Neuronal stem cell (in vitro differentiated cells): ENCODE results near the gene TERC.

Experiments used
- DNase-seq: peaks from one replicate; pipeline ENCODE4 v3.0.0-alpha.2; 2013; ENCODE audit warnings: low spot score
- H2AFZ ChIP-seq: one replicate; pipeline ENCODE4 v1.6.1; 2013; ENCODE audit warnings: mild to moderate bottlenecking, low read length, inconsistent platforms
- H2AK5ac ChIP-seq: 2 replicates; pipeline ENCODE4 v1.6.1; 2013; ENCODE audit warnings: low read depth, mild to moderate bottlenecking, inconsistent platforms, low read length, moderate library complexity, mixed read lengths
- H2BK120ac ChIP-seq: 2 replicates; pipeline ENCODE4 v1.6.1; 2013; ENCODE audit warnings: low read depth, mild to moderate bottlenecking, inconsistent platforms, low read length, moderate library complexity, mixed read lengths
- H2BK12ac ChIP-seq: one replicate; pipeline ENCODE4 v1.6.1; 2013; ENCODE audit warnings: low read length, inconsistent platforms
- H2BK15ac ChIP-seq: 2 replicates; pipeline ENCODE4 v1.6.1; 2013; ENCODE audit warnings: mild to moderate bottlenecking, low read length, inconsistent platforms, mixed read lengths
- H2BK5ac ChIP-seq: one replicate; pipeline ENCODE4 v1.6.1; 2013; ENCODE audit warnings: inconsistent platforms, mild to moderate bottlenecking, low read length, moderate library complexity
- H3K14ac ChIP-seq: one replicate; pipeline ENCODE4 v1.6.1; 2013; ENCODE audit warnings: low read length, inconsistent platforms
- H3K18ac ChIP-seq: 2 replicates; pipeline ENCODE4 v1.6.1; 2013; ENCODE audit warnings: low read length, inconsistent platforms
- H3K23ac ChIP-seq: 2 replicates; pipeline ENCODE4 v1.6.1; 2013; ENCODE audit warnings: low read depth, mild to moderate bottlenecking, mixed read lengths, low read length, inconsistent platforms; ENCODE audit not compliant: poor library complexity
- H3K27ac ChIP-seq: replicated peaks from 3 replicates; pipeline ENCODE4 v1.5.1; 2013; ENCODE audit warnings: low read length, inconsistent platforms
- H3K27me3 ChIP-seq, 3 experiments: 2 replicates each; pipeline ENCODE4 v1.6.1; 2013; ENCODE audit warnings: low read length in 3 of 3, mild to moderate bottlenecking in 2 of 3, inconsistent platforms in 1 of 3, low read depth in 1 of 3, mixed read lengths in 1 of 3, moderate library complexity in 1 of 3; ENCODE audit not compliant: control insufficient read depth in 3 of 3, insufficient read depth in 3 of 3
- H3K36me3 ChIP-seq, 2 donors: replicated peaks in 1 of 2; 2 replicates each; pipeline ENCODE4 v1.6.1; 2013; ENCODE audit warnings: low read length in 2 of 2; ENCODE audit not compliant: control insufficient read depth in 2 of 2, insufficient read depth in 2 of 2
- H3K4ac ChIP-seq: 2 replicates; pipeline ENCODE4 v1.6.1; 2013; ENCODE audit warnings: inconsistent platforms, mild to moderate bottlenecking, low read length, moderate library complexity
- H3K4me1 ChIP-seq, 2 donors: 1 replicate in 1 of 2; 2 replicates in 1 of 2; pipeline ENCODE4 v1.6.1; 2013; ENCODE audit warnings: low read length in 2 of 2, low read depth in 1 of 2; ENCODE audit not compliant: control insufficient read depth in 2 of 2, insufficient read depth in 1 of 2
- H3K4me2 ChIP-seq: one replicate; pipeline ENCODE4 v1.6.1; 2013; ENCODE audit warnings: mild to moderate bottlenecking, low read length, inconsistent platforms; ENCODE audit not compliant: insufficient read depth, poor library complexity, severe bottlenecking
- H3K4me3 ChIP-seq, 2 donors: 2 replicates each; pipeline ENCODE4 v1.5.1; 2013; ENCODE audit warnings: low read length in 2 of 2, mild to moderate bottlenecking in 2 of 2, inconsistent platforms in 1 of 2, moderate library complexity in 1 of 2
- H3K79me1 ChIP-seq: one replicate; pipeline ENCODE4 v1.6.1; 2013; ENCODE audit warnings: low read depth, mild to moderate bottlenecking, inconsistent platforms, low read length, moderate library complexity
- H3K9ac ChIP-seq: one replicate; pipeline ENCODE4 v1.6.1; 2013; ENCODE audit warnings: mild to moderate bottlenecking, low read depth, low read length, inconsistent platforms; ENCODE audit not compliant: poor library complexity
- H3K9me3 ChIP-seq, 2 donors: replicated peaks in 1 of 2; 2 replicates each; pipeline versions ENCODE3 to v1.6.1; 2013; ENCODE audit warnings: low read length in 2 of 2, mild to moderate bottlenecking in 2 of 2, inconsistent platforms in 1 of 2, low read depth in 1 of 2, mixed read lengths in 1 of 2, moderate library complexity in 1 of 2; ENCODE audit not compliant: control insufficient read depth in 2 of 2, insufficient read depth in 1 of 2
- H4K8ac ChIP-seq: one replicate; pipeline ENCODE4 v1.6.1; 2013; ENCODE audit warnings: low read depth, mild to moderate bottlenecking, inconsistent platforms, low read length, moderate library complexity
- H4K91ac ChIP-seq: one replicate; pipeline ENCODE4 v1.6.1; 2013; ENCODE audit warnings: low read length, low read depth, mild to moderate bottlenecking, inconsistent platforms; ENCODE audit not compliant: poor library complexity
- WGBS, 2 donors: extraction: QIAGEN DNeasy Blood & Tissue Kit; methylation state at CpG; one replicate each; pipeline ENCODE4 v1.1.7; 2013; ENCODE audit warnings: missing lambda C conversion rate in 2 of 2, mixed read lengths in 1 of 2; ENCODE audit not compliant: insufficient read length in 2 of 2, insufficient replicate concordance in 1 of 2; ENCODE audit errors: extremely low coverage in 2 of 2; 5-methylcytosine and 5-hydroxymethylcytosine counted together

The TERC gene

GRCh38 chr3:169771497-169772304, 6.8 kb upstream of the TERC start:
- H2AFZ ChIP-seq, result peak overlapping the region; percentile 100
- H3K23ac ChIP-seq, result no peak overlapping the region
- H3K18ac ChIP-seq, result no peak overlapping the region
- no peak overlapping the region for H3K14ac ChIP-seq
- H3K36me3 ChIP-seq, result peaks cover 4 to 25% of the 10 kb centered on the region in 2 donors
- no peaks in the 10 kb centered on the region for H3K9me3 ChIP-seq
- peak overlapping the region; percentile 84 for H3K27ac ChIP-seq
- H3K4me3 ChIP-seq, result peak overlapping the region; percentile 83 to 86
- H4K8ac ChIP-seq, result no peak overlapping the region
- no peak overlapping the region for H3K9ac ChIP-seq
- no peak overlapping the region for H2BK12ac ChIP-seq
- peaks cover 2 to 6% of the 10 kb centered on the region in 2 donors for H3K4me1 ChIP-seq
- peaks cover 3% of the 10 kb centered on the region for H3K79me1 ChIP-seq
- WGBS, 2 donors, result no CpG with 5 or more reads among the region's 27 CpGs
- DNase-seq, result peak; percentile 92
- H3K4ac ChIP-seq, result no peak overlapping the region
- H2BK120ac ChIP-seq, result no peak overlapping the region
- H2BK15ac ChIP-seq, result no peak overlapping the region
- H2AK5ac ChIP-seq, result no peak overlapping the region
- no peaks in the 10 kb centered on the region for H3K27me3 ChIP-seq
- no peak overlapping the region for H4K91ac ChIP-seq
- peak overlapping the region; percentile 48 for H3K4me2 ChIP-seq
- no peak overlapping the region for H2BK5ac ChIP-seq

- Histone ChIP-seq H3K9me3 (no peaks in the 10 kb centered on the region), H2AK5ac (no peak within 1 kb of the TSS), H4K8ac (no peak within 1 kb of the TSS), H3K14ac (no peak within 1 kb of the TSS), H4K91ac (no peak within 1 kb of the TSS), H3K27me3 (no peaks in the 10 kb centered on the region), H3K79me1 (peaks cover 3% of the 10 kb centered on the region), H2AFZ (peak within 1 kb of the TSS; percentile 90), H3K23ac (peak within 1 kb of the TSS; percentile 73), H3K36me3 (peaks cover 2 to 5% of the 10 kb centered on the region in 2 donors), H3K4me1 (peaks cover 2 to 6% of the 10 kb centered on the region in 2 donors), H3K4me3 (peak within 1 kb of the TSS; percentile 21 to 81), H3K9ac (peak within 1 kb of the TSS; percentile 44), H3K4ac (no peak within 1 kb of the TSS), H2BK120ac (no peak within 1 kb of the TSS), H3K18ac (peak within 1 kb of the TSS; percentile 80), H3K27ac (peak within 1 kb of the TSS; percentile 73), H3K4me2 (peak within 1 kb of the TSS; percentile 69), H2BK5ac (no peak within 1 kb of the TSS), H2BK12ac (no peak within 1 kb of the TSS), H2BK15ac (no peak within 1 kb of the TSS)
- WGBS, 2 donors, result no CpG with 5 or more reads among the region's 51 CpGs
- DNase-seq, result peak; percentile 78
These were observed 4.7 kb upstream of the TERC start, which contains the start of gene ACTRT3 for GRCh38 chr3:169769287-169770181. TSS of gene ACTRT3 (minus strand) at chr3:169769561. CDS start at chr3:169769520, 41 bp downstream.

- no peak for DNase-seq
These were observed 463 bp downstream of the TERC start for GRCh38 chr3:169764312-169764881.

More at GRCh38 chr3:169764312-169764881, 463 bp downstream of the TERC start:
- no peak overlapping the region for H2BK5ac ChIP-seq
- peak overlapping the region; percentile 99 for H4K8ac ChIP-seq
- H4K91ac ChIP-seq, result no peak overlapping the region
- peak overlapping the region; percentile 95 for H3K9ac ChIP-seq
- WGBS, 2 donors, result no CpG with 5 or more reads among the region's 46 CpGs
- peak overlapping the region; percentile 70 for H2AFZ ChIP-seq
- H3K9me3 ChIP-seq, result peaks cover 4% of the 10 kb centered on the region in 2 donors
- H3K4me1 ChIP-seq, result no peaks in the 10 kb centered on the region
- peak overlapping the region; percentile 71 for H2BK15ac ChIP-seq
- no peak overlapping the region for H2BK12ac ChIP-seq
- peaks cover 0 to 6% (median 0%) of the 10 kb centered on the region in 3 experiments for H3K27me3 ChIP-seq
- peak overlapping the region; percentile 58 for H2AK5ac ChIP-seq
- no peak overlapping the region for H2BK120ac ChIP-seq
- H3K4me3 ChIP-seq, result peak overlapping the region; percentile 20 to 82
- H3K36me3 ChIP-seq, result no peaks in the 10 kb centered on the region
- H3K4ac ChIP-seq, result no peak overlapping the region
- peak overlapping the region; percentile 75 for H3K4me2 ChIP-seq
- no peaks in the 10 kb centered on the region for H3K79me1 ChIP-seq
- H3K18ac ChIP-seq, result peak overlapping the region; percentile 96
- peak overlapping the region; percentile 98 for H3K23ac ChIP-seq
- H3K14ac ChIP-seq, result peak overlapping the region; percentile 75
- H3K27ac ChIP-seq, result peak overlapping the region; percentile 11
